ENCODE results near the gene POF1B. TPM values are rescaled to one million over a fixed set of nuclear protein-coding genes. Genes with fewer than 3 reads are reported as not detected.
A peak's percentile ranks its signal among the peaks of the same experiment; 100 is the strongest.

POF1B gene
- total RNA-seq, 4 donors from 2014 or later: 0.16 to 2.4 (median 0.73) TPM

- Histone ChIP-seq H3K4me3 (peak overlapping the region in 1 of 2 donors; percentile 57), H3K27me3 (no peaks in the 10 kb centered on the region), H3K9me3 (no peaks in the 10 kb centered on the region), H3K36me3 (no peaks in the 10 kb centered on the region), H3K4me1 (no peaks in the 10 kb centered on the region), H3K27ac (no peak overlapping the region)
- no peak for ATAC-seq
- TF ChIP-seq EP300 (IDR thresholded peaks at IDR 0.05): no peak
- TF ChIP-seq, protein P1, sequence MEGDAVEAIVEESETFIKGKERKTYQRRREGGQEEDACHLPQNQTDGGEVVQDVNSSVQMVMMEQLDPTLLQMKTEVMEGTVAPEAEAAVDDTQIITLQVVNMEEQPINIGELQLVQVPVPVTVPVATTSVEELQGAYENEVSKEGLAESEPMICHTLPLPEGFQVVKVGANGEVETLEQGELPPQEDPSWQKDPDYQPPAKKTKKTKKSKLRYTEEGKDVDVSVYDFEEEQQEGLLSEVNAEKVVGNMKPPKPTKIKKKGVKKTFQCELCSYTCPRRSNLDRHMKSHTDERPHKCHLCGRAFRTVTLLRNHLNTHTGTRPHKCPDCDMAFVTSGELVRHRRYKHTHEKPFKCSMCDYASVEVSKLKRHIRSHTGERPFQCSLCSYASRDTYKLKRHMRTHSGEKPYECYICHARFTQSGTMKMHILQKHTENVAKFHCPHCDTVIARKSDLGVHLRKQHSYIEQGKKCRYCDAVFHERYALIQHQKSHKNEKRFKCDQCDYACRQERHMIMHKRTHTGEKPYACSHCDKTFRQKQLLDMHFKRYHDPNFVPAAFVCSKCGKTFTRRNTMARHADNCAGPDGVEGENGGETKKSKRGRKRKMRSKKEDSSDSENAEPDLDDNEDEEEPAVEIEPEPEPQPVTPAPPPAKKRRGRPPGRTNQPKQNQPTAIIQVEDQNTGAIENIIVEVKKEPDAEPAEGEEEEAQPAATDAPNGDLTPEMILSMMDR (IDR thresholded peaks at IDR 0.05): no peak
- no peak for TF ChIP-seq POLR2AphosphoS5 (IDR thresholded peaks at IDR 0.05)
- TF ChIP-seq POLR2A (IDR thresholded peaks at IDR 0.05): no peak
- 25 to 51% methylated on average over 2 of the region's 2 CpGs for WGBS, 2 donors (ENCODE audit: low coverage in 1 of 2)
These were observed 136.3 kb downstream of the POF1B start for GRCh38 chrX:85243155-85243554.

Other genes with a start within 250 kb of the POF1B start
- not detected for gene SATL1, start 135.9 kb downstream of the POF1B start, total RNA-seq
- gene ZNF711, start 135.7 kb downstream of the POF1B start, total RNA-seq: 1 to 10 TPM in 3 of 4 donors, under 1 TPM in 1; 0.96 to 1.9 (median 1.1) TPM